ENCODE results near the gene OXNAD1.

The OXNAD1 gene

GRCh38 chr3:16264708-16265454 is at the start of gene OXNAD1, which contains the start of gene DPH3:
OXNAD1 (plus strand) TSS chr3:16265212; CDS start chr3:16270953, 5,741 bp downstream.
DPH3 (minus strand) TSS chr3:16264943; CDS start chr3:16264876, 67 bp downstream.
- DNase-seq (ENCODE audit: low spot score), result peak; percentile 99

- no peak for DNase-seq (ENCODE audit: low spot score)
Observed at GRCh38 chr3:16216373-16216935, 48.6 kb upstream of the OXNAD1 start.

- no peak for DNase-seq (ENCODE audit: low spot score)
Observed at GRCh38 chr3:16219777-16220176, 45.2 kb upstream of the OXNAD1 start.

- DNase-seq (ENCODE audit: low spot score), result no peak
Observed at GRCh38 chr3:16221990-16222389, 43.0 kb upstream of the OXNAD1 start.

GRCh38 chr3:16222547-16222946 is 42.5 kb upstream of the OXNAD1 start:
- DNase-seq (ENCODE audit: low spot score), result no peak

- no peak for DNase-seq (ENCODE audit: low spot score)
Observed at GRCh38 chr3:16224325-16224724, 40.7 kb upstream of the OXNAD1 start.

- DNase-seq (ENCODE audit: low spot score), result no peak
Observed at GRCh38 chr3:16227566-16227965, 37.4 kb upstream of the OXNAD1 start.

GRCh38 chr3:16229681-16230080 is 35.3 kb upstream of the OXNAD1 start:
- DNase-seq (ENCODE audit: low spot score), result no peak

GRCh38 chr3:16231983-16232382 is 33.0 kb upstream of the OXNAD1 start:
- no peak for DNase-seq (ENCODE audit: low spot score)

- no peak for DNase-seq (ENCODE audit: low spot score)
Observed at GRCh38 chr3:16233806-16234205, 31.2 kb upstream of the OXNAD1 start.

- no peak for DNase-seq (ENCODE audit: low spot score)
Observed at GRCh38 chr3:16234281-16234680, 30.7 kb upstream of the OXNAD1 start.

GRCh38 chr3:16236030-16236639 is 28.9 kb upstream of the OXNAD1 start:
- no peak for DNase-seq (ENCODE audit: low spot score)

- no peak for DNase-seq (ENCODE audit: low spot score)
Observed at GRCh38 chr3:16236856-16237393, 28.1 kb upstream of the OXNAD1 start.

- peak; percentile 92 for DNase-seq (ENCODE audit: low spot score)
Observed at GRCh38 chr3:16239086-16239770, 25.8 kb upstream of the OXNAD1 start.

- DNase-seq (ENCODE audit: low spot score), result no peak
Observed at GRCh38 chr3:16239780-16240179, 25.2 kb upstream of the OXNAD1 start.

GRCh38 chr3:16240229-16241023 is 24.6 kb upstream of the OXNAD1 start:
- no peak for DNase-seq (ENCODE audit: low spot score)

GRCh38 chr3:16241225-16241624 is 23.8 kb upstream of the OXNAD1 start:
- DNase-seq (ENCODE audit: low spot score), result no peak

- DNase-seq (ENCODE audit: low spot score), result no peak
Observed at GRCh38 chr3:16242177-16242576, 22.8 kb upstream of the OXNAD1 start.

GRCh38 chr3:16243706-16244490 is 21.1 kb upstream of the OXNAD1 start:
- no peak for DNase-seq (ENCODE audit: low spot score)

GRCh38 chr3:16245609-16246008 is 19.4 kb upstream of the OXNAD1 start:
- no peak for DNase-seq (ENCODE audit: low spot score)

All from cerebellar cortex (tissue), 1 donor.